Bone marrow (tissue), 2 donors: ENCODE data around the gene PHLDB1.
A peak's percentile ranks its signal among the peaks of the same experiment; 100 is the strongest.
"Not testable (repeated sequence)": the region's sequence is repeated elsewhere in the genome, so short reads cannot be mapped to it uniquely, and the experiment has no call there.

ENCODE experiments used
- DNase-seq, 2 donors: peaks; one replicate each; lab custom pipeline; 2025; lab: John Stamatoyannopoulos, UW

PHLDB1 gene

DNA sequence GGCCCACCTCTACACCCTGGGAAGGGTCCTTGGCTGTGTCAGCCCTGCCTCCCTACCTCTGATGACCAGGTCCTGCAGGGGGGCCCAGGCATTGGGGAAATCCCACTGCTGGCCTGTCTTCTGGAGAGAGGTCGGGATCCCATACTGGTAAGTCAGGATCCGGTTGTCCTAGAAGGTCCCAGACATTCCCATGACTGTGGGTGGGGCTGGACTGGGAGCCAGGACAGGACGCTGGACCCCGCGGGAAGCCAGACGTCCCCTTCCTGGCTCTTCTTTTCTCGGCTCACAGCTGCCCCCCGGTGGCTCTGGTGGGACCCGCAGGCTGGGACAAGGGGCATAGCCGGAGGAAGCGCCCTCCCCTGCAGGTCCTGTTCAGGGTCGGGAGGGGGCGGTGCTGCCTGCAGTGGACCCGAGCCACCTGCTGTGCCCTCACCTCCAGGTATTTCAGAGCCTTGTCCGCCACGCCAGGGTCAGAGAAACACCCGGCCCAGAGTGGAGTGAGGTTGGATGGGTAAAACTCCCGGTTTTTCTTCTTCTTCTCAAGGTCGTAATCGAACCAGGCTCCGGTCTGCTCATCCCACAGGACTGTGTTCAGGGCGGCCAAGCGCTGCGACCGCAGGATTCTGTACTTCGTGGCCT is 52.0 kb downstream of the PHLDB1 start:
- peak; percentile 43 to 70 for DNase-seq

DNA sequence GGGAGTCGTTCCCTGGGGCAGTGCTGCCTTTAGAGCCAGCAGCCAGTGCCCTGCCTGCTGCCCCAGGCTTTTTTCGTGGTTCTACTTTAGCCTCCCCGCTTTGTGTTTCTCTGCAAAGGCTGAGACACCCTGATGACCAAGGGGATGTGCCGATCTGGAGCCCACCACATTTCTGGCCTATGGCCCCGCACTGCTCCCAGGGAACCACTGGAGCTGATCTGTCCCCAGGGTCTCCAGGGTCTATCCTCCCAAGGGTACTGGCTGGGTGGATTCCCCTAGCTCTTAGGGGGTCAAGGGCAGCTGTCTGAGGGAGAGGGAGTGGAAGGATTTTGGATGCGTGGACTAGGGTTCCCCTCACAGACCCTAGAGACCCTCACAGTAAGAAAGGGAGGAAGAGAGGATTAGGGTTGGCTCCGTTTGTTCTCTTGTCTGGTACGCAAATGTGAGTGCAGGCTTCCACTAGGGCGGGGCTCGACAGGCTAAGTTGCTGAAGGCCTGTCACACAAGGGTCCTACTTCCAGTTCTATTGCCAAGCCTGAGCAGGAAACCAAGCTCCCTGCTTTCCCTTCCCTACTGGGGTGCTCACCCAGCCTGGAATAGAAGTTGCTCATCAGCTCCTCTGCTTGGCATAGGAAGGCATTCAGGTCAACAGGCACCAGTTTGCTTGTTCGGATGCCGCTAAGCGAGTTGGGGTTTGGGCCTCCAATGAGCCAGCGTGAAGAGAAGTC is 52.7 kb downstream of the PHLDB1 start:
- DNase-seq, result no peak

DNA sequence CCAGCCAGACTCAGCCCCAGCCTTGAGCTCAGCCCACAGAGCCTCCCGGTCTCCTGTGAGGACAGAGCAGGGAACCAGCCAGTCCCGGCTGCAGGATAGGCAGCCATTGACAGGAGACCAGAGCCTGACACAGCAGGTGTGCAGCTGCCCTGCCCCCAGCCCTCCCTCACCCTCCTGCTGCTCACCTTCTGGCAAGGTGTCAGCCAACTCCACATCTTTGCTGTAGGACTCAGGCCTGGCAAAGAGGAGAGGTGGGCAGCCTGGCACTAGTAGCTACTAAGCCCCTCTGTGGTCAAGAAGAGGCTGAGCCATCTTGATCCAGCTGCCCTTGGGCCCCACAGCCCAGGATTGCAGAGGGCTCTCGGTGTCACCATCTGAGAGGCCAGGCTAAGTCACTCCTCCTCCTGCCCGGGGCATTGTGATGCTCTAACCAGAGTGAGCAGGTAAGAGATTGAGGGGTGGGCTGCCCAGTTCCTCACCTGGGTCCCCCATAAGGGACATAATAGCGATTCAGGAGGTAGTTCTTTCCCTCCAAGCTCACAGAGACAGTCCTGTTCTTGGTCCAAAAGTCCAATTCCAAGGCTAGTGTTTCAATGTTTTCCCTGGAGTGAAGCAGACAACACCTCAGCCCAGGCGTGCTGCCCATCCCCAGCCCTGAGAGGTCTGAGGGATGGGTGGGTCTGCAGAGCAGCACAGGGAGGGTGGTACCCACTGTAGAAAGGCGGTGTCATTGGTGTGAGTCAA is 53.4 kb downstream of the PHLDB1 start:
- no peak for DNase-seq

- DNase-seq, result no peak
Measured at GRCh38 chr11:118661425-118662301, 54.2 kb downstream of the PHLDB1 start.

GRCh38 chr11:118662401-118663271 is 55.2 kb downstream of the PHLDB1 start:
- DNase-seq, result no peak

GRCh38 chr11:118663381-118663780 is 56.0 kb downstream of the PHLDB1 start:
- DNase-seq, result no peak

GRCh38 chr11:118663902-118664301 is 56.5 kb downstream of the PHLDB1 start:
- no peak for DNase-seq

DNA sequence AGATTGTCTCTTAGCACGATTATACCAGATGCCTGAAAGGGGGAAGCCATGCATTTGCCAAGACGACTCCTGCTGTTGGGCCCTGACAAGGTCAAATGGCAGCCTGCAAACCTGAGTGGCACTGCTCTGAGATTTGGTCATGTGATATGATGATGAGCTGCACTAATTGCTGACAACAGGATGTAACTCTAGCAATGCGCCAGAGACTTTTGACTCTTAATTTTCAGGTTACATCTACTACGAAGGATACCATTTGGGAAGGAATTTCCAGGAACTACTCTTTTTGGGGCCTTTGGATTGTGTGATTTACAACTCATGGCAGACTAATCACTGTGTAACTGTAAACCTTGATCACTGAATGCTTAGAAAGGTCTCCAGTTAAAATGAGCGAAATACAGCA is 59.0 kb downstream of the PHLDB1 start:
- DNase-seq, result no peak

DNA sequence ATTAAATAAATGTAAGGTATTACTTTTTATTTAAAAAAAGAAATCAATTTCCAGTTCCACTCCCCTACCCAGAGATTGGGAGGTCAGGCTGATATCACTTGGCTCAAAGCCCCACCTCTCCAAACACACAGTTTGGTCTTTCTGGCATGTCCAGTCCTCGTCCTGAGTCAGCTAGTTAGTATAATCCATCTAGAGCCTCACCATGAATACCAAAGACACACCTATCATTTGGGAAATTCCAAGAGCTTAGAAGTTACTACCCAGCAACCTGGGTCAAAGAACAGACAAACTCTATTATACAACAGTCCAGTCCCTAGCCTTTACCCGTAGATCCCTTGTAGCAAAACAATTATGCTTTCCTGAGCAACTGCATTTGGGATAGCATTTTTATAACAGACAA is 62.6 kb downstream of the PHLDB1 start:
- DNase-seq, result no peak

GRCh38 chr11:118671254-118671653 is 63.8 kb downstream of the PHLDB1 start:
- no peak for DNase-seq

DNA sequence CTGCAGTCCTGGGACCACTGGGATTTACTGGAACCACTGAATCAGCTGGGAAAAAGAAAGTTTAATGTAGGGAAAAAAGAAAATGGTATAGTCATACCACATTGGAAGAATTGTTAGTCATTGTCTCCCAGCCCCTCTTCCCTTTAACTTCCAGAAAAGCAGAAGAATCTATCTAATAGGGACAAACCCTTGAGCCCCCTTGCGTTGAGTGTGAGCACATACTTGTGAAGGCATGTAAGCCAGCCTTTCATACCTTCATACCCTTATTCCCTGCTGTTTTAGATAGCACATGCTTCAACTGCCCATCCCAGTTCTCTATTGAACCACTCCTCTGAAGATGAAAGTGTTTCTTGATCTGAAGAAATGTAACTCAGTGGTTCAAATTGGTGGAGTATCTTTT is 65.4 kb downstream of the PHLDB1 start:
- DNase-seq, result no peak

DNA sequence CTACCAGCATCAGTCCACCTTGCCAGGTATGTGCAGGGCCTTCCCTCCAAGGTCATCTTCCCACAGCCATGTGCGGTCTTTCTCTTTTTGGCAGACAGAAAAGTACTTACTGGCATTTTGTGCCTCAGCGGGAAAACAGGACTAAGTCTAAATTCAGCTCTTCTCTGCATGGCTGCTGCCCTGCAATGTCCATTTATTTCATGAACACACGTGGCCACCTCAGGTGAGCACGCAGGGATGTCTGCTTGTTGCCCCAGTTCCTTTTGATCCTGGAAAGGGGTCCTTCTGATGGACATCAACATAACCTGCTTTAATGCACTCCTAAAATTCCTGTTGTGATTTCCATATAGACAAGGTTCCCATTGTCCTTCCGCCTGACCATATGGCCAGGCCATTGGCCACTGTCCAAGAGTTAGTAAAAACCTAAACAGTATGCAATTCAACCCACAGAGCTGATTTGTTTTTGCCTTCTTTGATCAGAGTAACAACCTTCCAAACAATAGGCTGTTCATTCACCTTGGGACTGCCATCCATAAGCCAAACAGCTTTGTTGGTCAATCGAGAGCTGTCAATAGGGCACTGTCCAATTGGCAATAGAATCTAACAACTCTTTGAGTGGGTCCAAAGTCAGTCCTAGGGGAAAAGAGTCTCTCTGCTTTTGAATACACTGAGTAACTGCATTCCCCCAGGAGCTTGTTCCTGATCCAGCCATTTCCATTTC is 66.1 kb downstream of the PHLDB1 start:
- no peak for DNase-seq

DNA sequence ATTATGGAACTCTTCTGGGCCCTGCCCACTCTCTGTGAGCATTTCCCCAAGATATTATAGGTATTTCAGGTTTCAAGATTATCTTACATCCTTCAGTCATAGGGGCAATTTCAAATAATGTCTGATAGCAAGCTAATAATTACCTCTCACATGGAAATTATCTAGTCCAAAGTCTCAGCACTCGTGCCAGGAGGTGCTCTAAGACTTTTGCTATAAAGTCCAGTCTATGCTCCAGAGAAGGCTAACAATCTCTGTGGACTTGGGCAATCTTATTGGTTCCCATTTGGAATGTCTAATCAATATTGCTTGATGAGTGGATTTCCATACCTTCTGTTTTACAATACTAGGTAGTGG is 66.6 kb downstream of the PHLDB1 start:
- no peak for DNase-seq

GRCh38 chr11:118677977-118678376 is 70.6 kb downstream of the PHLDB1 start:
- no peak for DNase-seq

DNA sequence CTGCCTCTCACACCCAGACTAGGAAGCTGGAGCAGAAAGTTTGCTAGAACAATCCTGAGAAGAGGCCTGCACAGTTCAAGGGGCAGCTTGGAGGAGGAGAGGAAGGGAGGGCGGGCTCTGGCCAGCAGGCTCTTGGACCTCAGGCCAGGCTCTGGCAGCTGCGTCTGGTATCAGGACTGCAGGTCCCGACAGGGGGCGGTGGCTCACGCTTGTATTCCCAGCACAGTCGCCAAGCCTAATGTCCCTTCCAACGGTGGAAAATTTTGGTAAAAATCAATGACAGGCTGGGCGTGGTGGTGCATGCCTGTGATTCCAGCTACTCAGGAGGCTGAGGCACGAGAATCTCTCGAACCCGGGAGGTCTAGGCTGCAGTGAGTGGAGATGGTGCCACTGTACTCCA is 71.5 kb downstream of the PHLDB1 start:
- DNase-seq, result not testable (repeated sequence)

DNA sequence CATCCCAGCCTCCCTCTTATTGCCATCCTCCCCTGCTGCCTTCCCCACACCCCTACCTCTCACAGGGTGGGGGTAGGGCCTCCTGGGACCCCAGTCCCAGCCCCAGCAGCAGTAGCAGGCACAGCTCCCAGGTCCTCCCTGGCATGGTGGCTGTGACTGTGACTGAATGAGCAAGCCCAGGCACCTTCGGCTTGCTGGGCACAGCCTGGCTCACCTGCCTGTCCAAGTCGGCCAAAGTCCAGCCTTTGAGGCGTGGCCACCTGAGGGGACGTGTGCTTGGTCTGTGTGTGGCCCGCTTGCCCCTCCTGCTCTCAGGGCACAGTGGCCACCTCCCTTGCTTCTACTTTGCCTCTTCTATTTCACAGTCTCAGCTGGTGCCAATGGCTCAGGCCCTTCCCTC is 72.1 kb downstream of the PHLDB1 start, which contains the start of gene TREH:
Gene TREH (minus strand): TSS at position 168 of the 400 bp plus-strand sequence. CDS start 23 bp downstream, at position 145.
- no peak for DNase-seq

DNA sequence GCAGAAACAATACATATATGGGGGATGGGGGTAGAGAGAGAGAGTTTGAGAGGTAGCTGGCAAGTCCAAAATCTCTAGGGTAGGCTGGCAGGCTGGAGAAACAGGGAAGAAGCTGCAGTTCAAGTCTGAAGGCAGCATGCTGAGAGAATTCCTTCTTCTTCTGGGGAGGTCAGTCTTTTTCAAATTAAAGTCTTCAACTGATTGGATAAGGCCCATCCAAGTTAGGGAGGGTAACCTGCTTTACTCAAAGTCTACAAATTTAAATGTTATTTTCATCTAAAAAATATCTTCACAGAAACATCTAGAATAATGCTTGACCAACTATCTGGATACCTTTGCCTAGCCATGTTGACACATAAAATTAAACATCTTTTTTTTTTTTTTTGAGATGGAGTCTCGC is 75.0 kb downstream of the PHLDB1 start:
- DNase-seq, result no peak

- DNase-seq, result not testable (repeated sequence)
Measured at GRCh38 chr11:118682939-118683338, 75.5 kb downstream of the PHLDB1 start.

- no peak for DNase-seq
Measured at GRCh38 chr11:118684187-118684586, 76.8 kb downstream of the PHLDB1 start.

- no peak for DNase-seq
Measured at GRCh38 chr11:118687906-118688305, 80.5 kb downstream of the PHLDB1 start.
